ENCODE data around the gene CDK6. TPM values are rescaled to one million over a fixed set of nuclear protein-coding genes. Genes with fewer than 3 reads are reported as not detected.

Gene CDK6
- total RNA-seq, 3 donors from 2014 or later = 310 to 350 (median 347) TPM

DNA sequence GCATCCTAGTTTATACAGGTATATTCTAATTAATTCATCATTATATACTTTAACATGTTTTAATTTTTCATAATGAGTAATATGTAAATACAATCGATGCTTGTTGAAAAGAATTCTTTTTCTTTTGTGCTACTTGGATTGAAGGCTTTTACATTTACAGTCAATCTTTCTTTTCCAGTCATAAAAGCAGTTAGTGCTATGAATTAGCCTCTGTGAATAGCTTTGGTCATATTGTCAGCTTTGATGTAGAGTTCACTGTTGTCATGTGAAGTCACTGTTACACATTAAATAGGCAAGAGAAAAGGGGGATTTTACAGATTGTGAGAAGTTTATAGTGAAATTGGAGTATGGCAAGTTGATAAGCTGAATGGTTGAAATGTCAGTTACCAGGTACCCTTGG is 142.9 kb downstream of the CDK6 start:
- DNase-seq = no peak
- Mint-ChIP-seq H3K4me3 (no peak overlapping the region), H3K36me3 (ENCODE audit: insufficient read depth) (peaks cover 39% of the 10 kb centered on the region), H3K9me3 (peaks cover 5% of the 10 kb centered on the region), H3K4me1 (ENCODE audit: low read depth) (peaks cover 48% of the 10 kb centered on the region), H3K27me3 (ENCODE audit: low read depth) (no peaks in the 10 kb centered on the region)
- peak; percentile 29 to 35 for ATAC-seq

DNA sequence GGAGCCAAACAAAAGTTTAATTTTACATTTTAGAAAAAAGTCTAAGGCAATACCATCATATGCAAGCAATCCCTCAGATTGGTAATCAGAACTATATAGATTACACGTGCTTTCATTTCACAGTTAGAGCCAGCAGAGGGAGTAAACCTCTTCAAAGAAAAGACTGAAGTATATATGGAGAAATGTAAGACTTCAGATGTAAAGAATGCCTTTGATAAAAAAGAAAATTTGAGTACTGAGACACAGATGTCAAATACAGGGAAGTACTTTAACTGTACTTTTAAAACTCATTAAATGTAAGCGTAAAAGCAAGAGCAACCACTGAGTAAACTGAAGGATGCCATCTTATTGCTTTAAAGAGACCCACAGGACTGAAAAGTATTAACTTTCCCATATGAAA is 144.8 kb downstream of the CDK6 start:
- no peak for DNase-seq
- peak; percentile 79 to 84 for ATAC-seq
- Mint-ChIP-seq H3K27me3 (ENCODE audit: low read depth) (no peaks in the 10 kb centered on the region), H3K9me3 (peaks cover 5% of the 10 kb centered on the region), H3K4me3 (no peak overlapping the region), H3K36me3 (ENCODE audit: insufficient read depth) (peaks cover 48% of the 10 kb centered on the region), H3K4me1 (ENCODE audit: low read depth) (peaks cover 51% of the 10 kb centered on the region)

DNA sequence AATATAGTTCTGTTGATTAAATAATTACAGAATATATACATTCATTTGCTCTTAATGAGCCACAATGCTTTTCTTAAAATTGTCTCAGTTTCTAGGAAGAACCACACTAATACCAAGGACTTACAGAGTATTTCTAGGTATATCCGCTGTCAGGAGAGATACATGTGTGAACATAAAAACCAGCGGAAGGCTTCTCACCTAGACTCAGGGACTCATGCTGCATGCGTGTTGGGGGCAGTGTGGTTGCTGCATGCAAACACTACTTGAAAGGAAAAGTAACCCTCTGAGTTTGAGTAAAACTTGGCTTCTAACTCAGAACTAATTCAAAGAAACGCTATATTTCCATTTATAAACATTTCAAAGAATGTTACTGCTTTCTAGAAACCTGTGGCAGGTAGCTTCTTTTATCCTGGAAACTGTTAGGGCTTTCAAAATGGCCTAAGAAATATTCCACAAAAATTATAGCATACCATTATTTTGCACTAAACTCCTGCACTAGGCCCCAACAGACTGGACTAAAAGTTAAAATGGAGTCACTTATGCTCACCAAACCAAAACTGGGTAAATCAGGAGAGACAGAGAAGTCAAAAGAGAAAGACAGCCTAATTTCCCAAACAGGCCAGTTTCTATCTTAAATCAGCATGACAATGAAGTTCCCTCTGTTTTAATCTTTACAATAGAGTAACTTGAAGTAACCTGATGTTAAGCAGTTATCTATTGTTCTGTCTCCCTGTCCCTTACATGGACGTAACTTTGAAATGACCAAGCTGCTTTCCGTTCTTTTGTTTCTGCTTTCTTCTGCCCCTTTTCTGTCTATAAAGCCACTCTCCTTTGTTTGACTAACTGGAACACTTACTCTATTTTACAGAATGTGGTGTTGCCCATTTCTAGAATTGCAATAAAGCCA is 151.0 kb downstream of the CDK6 start:
- peaks cover 51% of the 10 kb centered on the region for H3K36me3 Mint-ChIP-seq (ENCODE audit: insufficient read depth)

DNA sequence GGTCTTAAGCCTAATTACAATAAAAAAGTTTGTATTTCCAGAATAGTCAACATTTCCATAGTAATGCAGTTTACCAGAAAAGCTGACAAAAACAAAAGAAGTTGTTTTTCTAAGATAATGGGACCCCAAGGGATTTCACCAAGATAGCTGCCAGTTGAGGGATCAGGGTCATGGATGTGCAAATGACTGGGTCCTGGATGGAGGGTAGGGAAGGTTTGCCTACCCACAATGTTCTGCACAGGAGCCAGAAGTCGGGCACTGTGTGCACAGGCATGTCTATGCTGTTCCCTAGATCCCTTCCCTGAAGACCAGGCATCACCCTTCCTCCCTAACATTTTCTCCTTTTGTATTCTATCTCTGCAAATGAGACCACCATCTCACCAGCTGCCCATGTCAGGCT is 152.1 kb downstream of the CDK6 start:
- no peak overlapping the region for H3K4me3 Mint-ChIP-seq
- H3K9me3 Mint-ChIP-seq = no peaks in the 10 kb centered on the region
- no peak for DNase-seq
- peaks cover 70% of the 10 kb centered on the region for H3K4me1 Mint-ChIP-seq (ENCODE audit: low read depth)
- H3K36me3 Mint-ChIP-seq (ENCODE audit: insufficient read depth) = peaks cover 44% of the 10 kb centered on the region
- no peaks in the 10 kb centered on the region for H3K27me3 Mint-ChIP-seq (ENCODE audit: low read depth)
- no peak for ATAC-seq

More for the DNA sequence above, 151.0 kb downstream of the CDK6 start:
- Mint-ChIP-seq H3K4me1 (ENCODE audit: low read depth) (peaks cover 78% of the 10 kb centered on the region), H3K9me3 (no peaks in the 10 kb centered on the region), H3K4me3 (no peak overlapping the region), H3K27me3 (ENCODE audit: low read depth) (no peaks in the 10 kb centered on the region)
- peak; percentile 88 to 89 for ATAC-seq
- peak; percentile 51 for DNase-seq

DNA sequence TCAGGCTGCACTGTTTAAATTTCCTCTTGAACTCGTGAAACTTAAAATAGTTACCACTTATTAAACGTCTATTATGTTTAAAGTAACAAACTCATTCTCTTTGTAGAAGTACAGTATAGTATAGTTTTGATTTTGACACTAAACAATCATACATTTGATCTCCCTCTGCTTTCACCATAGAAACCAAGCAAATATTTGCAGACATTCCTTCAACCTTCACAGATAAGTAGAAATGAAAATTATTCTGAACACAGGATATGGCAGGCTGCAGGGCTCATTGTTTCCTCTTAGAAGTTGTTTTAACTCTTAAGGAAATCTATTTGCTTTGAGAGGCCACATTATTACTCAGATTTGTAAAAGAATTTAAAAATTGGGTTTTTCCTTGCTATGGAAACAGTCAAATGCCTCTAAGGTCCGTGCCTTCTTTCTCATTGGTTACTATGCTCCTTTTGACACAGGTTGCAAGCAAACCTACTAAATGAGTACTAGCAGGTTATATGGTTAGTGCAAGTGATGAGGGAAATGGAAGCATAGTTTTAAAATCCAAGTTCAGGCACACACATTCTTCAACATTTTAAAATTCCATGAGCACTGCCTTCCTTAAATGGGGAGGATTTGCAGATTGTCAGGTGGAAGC is 153.4 kb downstream of the CDK6 start:
- H3K9me3 Mint-ChIP-seq = no peaks in the 10 kb centered on the region

DNA sequence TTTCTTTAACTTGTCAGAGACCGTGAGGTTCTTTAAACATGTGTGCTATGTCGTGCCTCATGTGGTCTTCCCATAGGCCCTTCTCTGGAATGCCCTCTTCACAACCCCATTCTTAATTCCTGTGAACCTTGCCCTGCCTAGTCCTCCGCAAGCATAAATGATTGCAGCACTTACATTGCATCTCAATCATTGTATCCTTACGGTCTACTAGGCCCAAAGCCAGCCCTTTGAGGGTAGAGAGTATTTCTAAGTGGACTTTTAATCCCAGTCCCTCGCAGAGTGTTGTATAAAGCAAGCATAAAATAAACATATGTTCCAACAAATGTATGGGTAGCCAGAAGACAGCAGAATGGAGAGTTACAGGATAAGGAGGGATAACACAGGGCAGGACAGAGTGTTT is 154.0 kb downstream of the CDK6 start:
- DNase-seq = no peak
- no peak for ATAC-seq
- H3K4me1 Mint-ChIP-seq (ENCODE audit: low read depth) = peaks cover 79% of the 10 kb centered on the region
- no peaks in the 10 kb centered on the region for H3K27me3 Mint-ChIP-seq (ENCODE audit: low read depth)
- no peaks in the 10 kb centered on the region for H3K9me3 Mint-ChIP-seq
- H3K36me3 Mint-ChIP-seq (ENCODE audit: insufficient read depth) = peaks cover 41% of the 10 kb centered on the region
- no peak overlapping the region for H3K4me3 Mint-ChIP-seq

More for the DNA sequence above, 153.4 kb downstream of the CDK6 start:
- ATAC-seq (peak; percentile 33 to 57), DNase-seq (no peak)
- Mint-ChIP-seq H3K27me3 (ENCODE audit: low read depth) (no peaks in the 10 kb centered on the region), H3K4me1 (ENCODE audit: low read depth) (peaks cover 79% of the 10 kb centered on the region), H3K36me3 (ENCODE audit: insufficient read depth) (peaks cover 47% of the 10 kb centered on the region), H3K4me3 (peak overlapping the region; percentile 16)

DNA sequence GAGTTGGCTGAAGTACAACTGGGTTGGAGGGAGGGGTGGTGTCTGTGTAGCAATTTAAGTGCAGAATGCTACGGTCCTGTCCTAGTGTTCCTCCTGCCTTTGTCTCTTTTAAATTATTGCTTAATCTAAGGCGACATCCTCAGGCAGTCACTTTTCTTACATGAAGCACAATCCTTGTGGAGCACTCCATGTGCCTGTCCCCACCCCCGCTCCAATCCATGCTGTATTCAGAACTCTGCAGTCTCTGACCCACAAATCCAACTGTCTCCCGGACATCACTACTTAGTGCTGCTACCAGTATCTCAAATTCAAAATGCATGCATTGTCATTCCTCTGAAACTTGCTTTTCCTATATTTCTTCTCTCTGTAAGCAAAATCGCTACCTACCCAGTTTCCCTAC is 154.7 kb downstream of the CDK6 start:
- DNase-seq (no peak), ATAC-seq (no peak)
- H3K4me1 Mint-ChIP-seq (ENCODE audit: low read depth) = peaks cover 72% of the 10 kb centered on the region
- H3K36me3 Mint-ChIP-seq (ENCODE audit: insufficient read depth) = peaks cover 38% of the 10 kb centered on the region
- no peaks in the 10 kb centered on the region for H3K27me3 Mint-ChIP-seq (ENCODE audit: low read depth)
- no peak overlapping the region for H3K4me3 Mint-ChIP-seq
- H3K9me3 Mint-ChIP-seq = no peaks in the 10 kb centered on the region

DNA sequence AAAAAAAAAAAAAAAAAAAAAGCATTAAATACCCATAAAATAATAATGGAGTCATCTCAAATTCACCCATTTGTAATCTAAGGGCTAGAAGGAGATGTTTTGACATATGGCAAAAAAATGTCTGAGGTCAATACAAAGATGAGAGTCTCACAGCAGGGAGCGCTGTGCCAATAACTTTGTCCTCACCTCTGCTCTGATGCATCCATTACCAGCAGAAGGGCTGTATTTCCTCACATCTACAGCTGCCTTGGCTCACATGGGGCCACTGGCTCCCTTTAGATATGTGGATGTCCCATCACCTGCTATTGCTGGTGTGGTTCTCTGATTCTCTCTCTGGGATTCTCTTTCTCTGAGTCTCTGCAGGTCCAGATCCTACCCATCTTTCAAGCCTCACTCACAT is 155.9 kb downstream of the CDK6 start:
- H3K9me3 Mint-ChIP-seq = no peaks in the 10 kb centered on the region
- ATAC-seq (no peak), DNase-seq (no peak)
- peaks cover 61% of the 10 kb centered on the region for H3K4me1 Mint-ChIP-seq (ENCODE audit: low read depth)
- H3K36me3 Mint-ChIP-seq (ENCODE audit: insufficient read depth) = peaks cover 33% of the 10 kb centered on the region
- no peak overlapping the region for H3K4me3 Mint-ChIP-seq
- H3K27me3 Mint-ChIP-seq (ENCODE audit: low read depth) = no peaks in the 10 kb centered on the region

DNA sequence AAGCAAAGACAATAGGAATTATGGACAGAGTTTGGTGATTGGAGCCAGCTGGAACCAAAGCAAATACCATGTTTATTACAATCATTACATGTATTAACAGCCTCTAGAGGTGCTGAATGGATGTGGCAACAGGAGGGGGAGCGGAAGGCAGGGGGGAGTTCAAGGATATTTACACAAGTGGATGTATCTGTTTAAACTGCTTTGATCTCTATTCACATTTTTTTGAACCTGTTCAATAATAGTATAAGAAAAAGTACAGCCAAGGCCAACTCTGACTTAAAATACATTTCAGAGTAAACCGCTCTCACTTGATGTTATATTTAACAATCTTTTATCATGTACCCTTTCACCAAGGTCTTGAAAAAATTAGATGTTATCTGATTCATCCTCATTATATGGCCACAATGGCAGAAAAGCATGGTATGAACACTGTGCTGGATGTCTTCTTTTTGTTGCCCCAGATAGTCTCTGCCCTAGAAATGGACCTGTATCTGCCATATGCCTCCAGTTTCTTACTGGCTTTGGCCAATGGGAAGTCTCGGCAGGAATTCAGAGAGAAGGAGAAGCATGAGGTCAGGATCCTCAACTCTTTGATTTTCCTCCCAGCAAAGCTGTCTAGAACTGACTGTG is 158.0 kb downstream of the CDK6 start:
- no peak for ATAC-seq

DNA sequence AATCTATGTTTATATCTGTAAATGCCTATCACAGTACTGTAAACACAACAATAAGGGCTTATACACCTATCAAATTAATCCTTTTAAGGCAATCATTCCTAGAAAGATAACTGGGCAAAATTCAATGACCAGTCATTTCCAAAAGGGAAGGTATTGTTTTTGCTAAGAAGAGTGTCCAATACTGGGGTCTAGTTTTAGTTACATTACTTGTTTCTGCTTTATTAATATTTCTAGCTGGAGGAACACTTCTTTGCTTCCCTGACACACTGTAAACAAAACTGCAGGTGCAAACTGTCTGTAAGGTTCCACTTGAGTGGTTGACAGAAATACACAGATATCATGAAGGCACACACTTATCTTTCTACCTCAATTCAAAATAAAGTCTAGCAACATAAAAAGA is 162.0 kb downstream of the CDK6 start:
- no peak for ATAC-seq
- peaks cover 36% of the 10 kb centered on the region for H3K4me1 Mint-ChIP-seq (ENCODE audit: low read depth)

More for the DNA sequence above, 158.0 kb downstream of the CDK6 start:
- H3K4me3 Mint-ChIP-seq = no peak overlapping the region
- no peaks in the 10 kb centered on the region for H3K27me3 Mint-ChIP-seq (ENCODE audit: low read depth)
- H3K4me1 Mint-ChIP-seq (ENCODE audit: low read depth) = peaks cover 47% of the 10 kb centered on the region
- DNase-seq = no peak
- H3K36me3 Mint-ChIP-seq (ENCODE audit: insufficient read depth) = peaks cover 32% of the 10 kb centered on the region
- H3K9me3 Mint-ChIP-seq = no peaks in the 10 kb centered on the region

DNA sequence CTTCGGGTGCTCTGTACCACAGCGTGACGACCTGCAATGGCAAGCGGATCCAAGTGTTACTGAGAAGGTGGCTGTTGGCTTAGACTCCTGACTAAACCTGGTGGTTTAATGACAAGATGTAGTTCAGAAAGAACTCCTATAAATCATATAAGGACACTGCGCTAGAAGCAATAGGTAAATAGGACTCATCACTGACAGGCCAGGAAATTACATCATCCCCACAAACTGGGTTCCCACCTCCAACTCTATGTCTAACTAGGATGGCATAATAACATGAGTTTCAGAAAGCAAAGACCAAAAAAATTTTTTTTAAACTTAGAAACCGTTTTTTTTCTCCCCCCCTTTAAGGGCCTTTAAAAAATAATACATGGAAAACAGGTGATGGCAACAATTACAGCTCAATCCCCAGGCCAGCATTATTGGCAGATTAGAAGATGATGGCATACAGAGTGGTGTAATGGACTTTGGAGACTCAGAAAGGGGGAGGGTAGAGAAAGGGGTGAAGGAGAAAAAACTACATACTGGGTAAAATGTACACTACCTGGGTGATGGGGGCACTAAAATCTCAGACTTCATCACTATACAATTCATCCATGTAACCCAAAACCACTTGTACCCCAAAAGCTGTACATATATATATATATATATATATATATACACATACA is 164.7 kb downstream of the CDK6 start:
- ATAC-seq (peak; percentile 66 to 75), DNase-seq (no peak)
- no peaks in the 10 kb centered on the region for H3K9me3 Mint-ChIP-seq
- peaks cover 28% of the 10 kb centered on the region for H3K4me1 Mint-ChIP-seq (ENCODE audit: low read depth)
- no peak overlapping the region for H3K4me3 Mint-ChIP-seq
- no peaks in the 10 kb centered on the region for H3K27me3 Mint-ChIP-seq (ENCODE audit: low read depth)
- peaks cover 47% of the 10 kb centered on the region for H3K36me3 Mint-ChIP-seq (ENCODE audit: insufficient read depth)

More for the DNA sequence above, 162.0 kb downstream of the CDK6 start:
- H3K27me3 Mint-ChIP-seq (ENCODE audit: low read depth) = no peaks in the 10 kb centered on the region
- peaks cover 50% of the 10 kb centered on the region for H3K36me3 Mint-ChIP-seq (ENCODE audit: insufficient read depth)
- no peaks in the 10 kb centered on the region for H3K9me3 Mint-ChIP-seq
- DNase-seq = no peak
- H3K4me3 Mint-ChIP-seq = no peak overlapping the region

DNA sequence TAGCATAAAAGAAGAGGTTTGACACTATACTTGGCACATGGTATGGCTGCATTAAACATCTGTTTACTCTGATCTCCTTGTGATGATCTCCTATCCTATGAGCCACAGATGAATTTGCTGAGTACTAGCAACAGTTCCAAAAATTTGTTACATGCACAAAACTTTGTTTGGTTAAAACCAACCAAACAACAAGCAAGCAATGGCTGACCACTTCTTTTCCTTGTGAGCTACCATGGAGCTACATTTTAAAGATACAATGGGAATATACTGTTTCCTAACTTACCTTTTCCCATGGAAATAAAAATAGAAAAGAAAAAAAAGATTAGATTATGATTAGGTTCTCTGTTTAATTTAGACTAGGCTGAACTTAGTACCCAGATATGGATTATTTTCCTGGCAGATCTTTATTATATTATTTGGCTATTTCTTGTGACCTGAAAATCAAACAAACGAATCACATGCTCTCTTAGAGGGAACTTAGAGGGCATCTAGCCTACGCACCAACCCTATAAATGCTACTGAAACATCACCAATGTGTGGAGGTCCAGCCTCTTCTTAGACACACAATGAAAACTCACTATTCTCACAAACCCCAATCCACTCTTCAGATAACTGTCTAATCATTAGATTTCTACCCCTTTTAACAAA is 166.0 kb downstream of the CDK6 start:
- Mint-ChIP-seq H3K9me3 (no peaks in the 10 kb centered on the region), H3K4me3 (no peak overlapping the region), H3K36me3 (ENCODE audit: insufficient read depth) (peaks cover 52% of the 10 kb centered on the region), H3K27me3 (ENCODE audit: low read depth) (no peaks in the 10 kb centered on the region), H3K4me1 (ENCODE audit: low read depth) (peaks cover 36% of the 10 kb centered on the region)
- ATAC-seq (no peak), DNase-seq (no peak)

DNA sequence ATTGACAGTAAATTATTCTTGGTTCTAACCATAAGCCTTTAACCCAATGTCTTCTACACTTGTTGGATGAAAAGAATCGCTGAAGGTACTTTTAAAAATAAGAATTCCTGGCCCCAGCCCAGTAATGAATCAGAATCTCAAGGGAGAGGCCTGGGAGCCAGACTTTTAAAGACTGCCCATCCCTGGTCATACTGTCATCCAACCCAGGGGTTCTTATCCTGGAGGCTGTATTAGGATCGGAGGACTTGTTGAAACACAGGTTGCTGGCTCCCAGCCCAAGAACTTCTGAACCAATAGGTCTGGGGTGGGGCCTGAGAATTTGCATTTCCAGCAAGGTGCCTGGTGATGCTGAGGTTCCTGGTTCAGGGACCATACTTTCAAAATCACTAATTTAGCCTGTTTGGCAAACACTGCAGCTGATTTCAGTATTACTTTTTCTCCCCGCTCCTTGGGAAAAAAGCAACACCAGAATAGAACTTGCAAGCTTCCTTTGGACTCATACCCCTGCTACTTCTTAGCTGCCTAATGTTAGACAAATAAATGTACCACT is 166.7 kb downstream of the CDK6 start:
- Mint-ChIP-seq H3K9me3 (no peaks in the 10 kb centered on the region), H3K27me3 (ENCODE audit: low read depth) (no peaks in the 10 kb centered on the region), H3K4me1 (ENCODE audit: low read depth) (peaks cover 41% of the 10 kb centered on the region), H3K36me3 (ENCODE audit: insufficient read depth) (peaks cover 55% of the 10 kb centered on the region), H3K4me3 (no peak overlapping the region)
- DNase-seq (no peak), ATAC-seq (no peak)

Data from activated T-cell treated with anti-CD3 and anti-CD28 coated beads, Interleukin-2, amount 50 U/mL, for 4 hours (primary cell).